CD14-positive monocyte (primary cell): Measurements from ENCODE around the gene NFKBIZ. TPM values are rescaled to one million over a fixed set of nuclear protein-coding genes. Genes with fewer than 3 reads are reported as not detected.

Experiments
- DNase-seq, 3 donors: peaks; one replicate each; pipeline ENCODE4 v3.0.0-alpha.2; 2011 to 2022
- H2AFZ ChIP-seq: 2 replicates; pipeline ENCODE4 v1.6.0; 2012; ENCODE audit warnings: mild to moderate bottlenecking, low read depth, low read length, inconsistent platforms; ENCODE audit not compliant: insufficient read depth, poor library complexity, severe bottlenecking
- H3K27ac ChIP-seq, 2 donors: 1 replicate in 1 of 2; 2 replicates in 1 of 2; pipeline ENCODE4 v1.5.1; 2012 to 2013; ENCODE audit warnings: low read length in 2 of 2, control low read depth in 1 of 2, inconsistent platforms in 1 of 2, low read depth in 1 of 2, mild to moderate bottlenecking in 1 of 2
- H3K27me3 ChIP-seq, 2 donors: one replicate each; pipeline versions ENCODE4 v1.6.0 to v1.6.1; 2011 to 2013; ENCODE audit warnings: low read length in 2 of 2; ENCODE audit not compliant: control insufficient read depth in 2 of 2, insufficient read depth in 2 of 2
- H3K36me3 ChIP-seq, 2 donors: replicated peaks in 1 of 2; 1 replicate in 1 of 2; 2 replicates in 1 of 2; pipeline versions ENCODE4 v1.5.1 to v1.6.1; 2012 to 2013; ENCODE audit warnings: low read length in 2 of 2, control low read depth in 1 of 2, inconsistent platforms in 1 of 2, mild to moderate bottlenecking in 1 of 2; ENCODE audit not compliant: insufficient read depth in 2 of 2, control insufficient read depth in 1 of 2
- H3K4me1 ChIP-seq, 2 donors: 1 replicate in 1 of 2; 2 replicates in 1 of 2; pipeline versions ENCODE4 v1.5.1 to v1.6.1; 2012 to 2013; ENCODE audit warnings: low read length in 2 of 2, control low read depth in 1 of 2, inconsistent platforms in 1 of 2, mild to moderate bottlenecking in 1 of 2, moderate library complexity in 1 of 2; ENCODE audit not compliant: insufficient read depth in 2 of 2, control insufficient read depth in 1 of 2
- H3K4me2 ChIP-seq: replicated peaks from 2 replicates; pipeline ENCODE3; 2012; ENCODE audit warnings: low read length, moderate library complexity, mild to moderate bottlenecking; ENCODE audit not compliant: poor library complexity, severe bottlenecking; ENCODE audit errors: extremely low read depth
- H3K4me3 ChIP-seq, 3 experiments: fragments of 200-600 bp in 1 of 3; sonication (generic) in 1 of 3; replicated peaks in 1 of 3; 1 replicate in 2 of 3; 2 replicates in 1 of 3; pipeline ENCODE4 v1.5.1; 2011 to 2013; ENCODE audit warnings: low read length in 3 of 3, mild to moderate bottlenecking in 3 of 3, control low read depth in 2 of 3, low read depth in 2 of 3, inconsistent platforms in 1 of 3, moderate library complexity in 1 of 3
- H3K79me2 ChIP-seq: 2 replicates; pipeline ENCODE4 v1.6.0; 2012; ENCODE audit warnings: mild to moderate bottlenecking, control low read depth, inconsistent platforms, low read length, moderate library complexity; ENCODE audit not compliant: insufficient read depth
- H3K9ac ChIP-seq: 2 replicates; pipeline ENCODE4 v1.6.0; 2017; ENCODE audit warnings: low read length, mild to moderate bottlenecking; ENCODE audit not compliant: insufficient read depth, poor library complexity, severe bottlenecking
- H3K9me3 ChIP-seq, 2 donors: replicated peaks in 1 of 2; 1 replicate in 1 of 2; 2 replicates in 1 of 2; pipeline versions ENCODE4 v1.5.1 to v1.6.1; 2012 to 2013; ENCODE audit warnings: low read length in 2 of 2, control low read depth in 1 of 2; ENCODE audit not compliant: control insufficient read depth in 1 of 2, insufficient read depth in 1 of 2
- H4K20me1 ChIP-seq: 2 replicates; pipeline ENCODE4 v1.6.0; 2012; ENCODE audit warnings: mild to moderate bottlenecking, low read length, control low read depth, moderate library complexity; ENCODE audit not compliant: insufficient read depth
- H3K27ac Mint-ChIP-seq, 7 donors: one replicate each; pipeline ENCODE4 v1.8.0; 2020; ENCODE audit warnings: mild to moderate bottlenecking in 7 of 7, mixed read lengths in 7 of 7, moderate library complexity in 6 of 7, inconsistent platforms in 2 of 7
- H3K27me3 Mint-ChIP-seq, 3 donors: one replicate each; pipeline ENCODE4 v1.8.0; 2021 to 2022; ENCODE audit warnings: low read depth in 3 of 3, mild to moderate bottlenecking in 3 of 3, mixed read lengths in 3 of 3, moderate library complexity in 3 of 3, inconsistent platforms in 1 of 3
- H3K36me3 Mint-ChIP-seq, 2 donors: one replicate each; pipeline ENCODE4 v1.8.0; 2020; ENCODE audit warnings: mixed read lengths in 2 of 2, inconsistent platforms in 1 of 2, mild to moderate bottlenecking in 1 of 2
- H3K4me1 Mint-ChIP-seq: one replicate; pipeline ENCODE4 v1.8.0; 2020; ENCODE audit warnings: mild to moderate bottlenecking, mixed read lengths
- H3K4me3 Mint-ChIP-seq, 2 donors: one replicate each; pipeline ENCODE4 v1.8.0; 2020; ENCODE audit warnings: mild to moderate bottlenecking in 2 of 2, mixed read lengths in 2 of 2, moderate library complexity in 1 of 2
- H3K9me3 Mint-ChIP-seq, 7 donors: one replicate each; pipeline ENCODE4 v1.8.0; 2020 to 2022; ENCODE audit warnings: mixed read lengths in 7 of 7, mild to moderate bottlenecking in 6 of 7, moderate library complexity in 6 of 7, inconsistent platforms in 2 of 7
- CTCF ChIP-seq: fragments of 200-600 bp; IDR thresholded peaks from one replicate; pipeline ENCODE4 v1.8.0; 2022; ENCODE audit warnings: antibody characterized with exemption, mild to moderate bottlenecking
- WGBS: methylation state at CpG from one replicate; pipeline ENCODE4 v1.1.5; 2013; ENCODE audit warnings: missing lambda C conversion rate; ENCODE audit not compliant: insufficient coverage; 5-methylcytosine and 5-hydroxymethylcytosine counted together
- intact Hi-C, 2 donors: fragments of 100-400 bp; cut with micrococcal nuclease; formaldehyde crosslinking; loops; one replicate each; pipeline versions ENCODE4 v1.15.0 to v1.15.1; 2023
- polyA plus RNA-seq, 3 donors: library from polyadenylated mRNA; depleted of rRNA in 1 of 3; unstranded in 2 of 3; stranded (reverse) in 1 of 3; fragments of 300-500 nt in 2 of 3; fragments of >200 nt in 1 of 3; fragmentation: Illumina TruSeq in 2 of 3; gene quantifications; 1 replicate in 2 of 3; 2 replicates in 1 of 3; pipeline ENCODE4 v1.2.3, GENCODE V29; 2012 to 2021

The NFKBIZ gene
- polyA plus RNA-seq, 3 donors: 71.0 to 592 (median 84.9) TPM

GRCh38 chr3:101838691-101839090 lies 10.6 kb upstream of the NFKBIZ start:
- H4K20me1 ChIP-seq: no peaks in the 10 kb centered on the region
- no peak for DNase-seq
- no peaks in the 10 kb centered on the region for H3K27me3 ChIP-seq
- H3K9ac ChIP-seq: no peak overlapping the region
- Mint-ChIP-seq H3K36me3 (peaks cover 9 to 16% of the 10 kb centered on the region in 2 donors), H3K9me3 (peaks cover 0 to 2% (median 0%) of the 10 kb centered on the region in 7 donors), H3K27ac (no peak overlapping the region), H3K4me3 (no peak overlapping the region), H3K27me3 (peaks cover 0 to 5% (median 4%) of the 10 kb centered on the region in 3 donors), H3K4me1 (peaks cover 74% of the 10 kb centered on the region)
- WGBS: no CpG with 5 or more reads among the region's 2 CpGs
- no peak for TF ChIP-seq CTCF
- H3K4me1 ChIP-seq: peaks cover 59 to 76% of the 10 kb centered on the region in 2 donors
- no peak overlapping the region for H3K27ac ChIP-seq
- peaks cover 6% of the 10 kb centered on the region for H3K79me2 ChIP-seq
- H3K4me2 ChIP-seq: no peak overlapping the region
- no peak overlapping the region for H3K4me3 ChIP-seq
- H3K36me3 ChIP-seq: no peaks in the 10 kb centered on the region
- intact Hi-C loops: no loop called here
- no peaks in the 10 kb centered on the region for H3K9me3 ChIP-seq
- H2AFZ ChIP-seq: no peak overlapping the region

GRCh38 chr3:101840066-101840465 lies 9.2 kb upstream of the NFKBIZ start:
- DNase-seq: no peak
- Histone ChIP-seq H3K9me3 (no peaks in the 10 kb centered on the region), H3K27ac (no peak overlapping the region), H3K9ac (no peak overlapping the region), H3K4me1 (peaks cover 56 to 65% of the 10 kb centered on the region in 2 donors), H3K36me3 (no peaks in the 10 kb centered on the region), H4K20me1 (no peaks in the 10 kb centered on the region), H3K4me2 (no peak overlapping the region), H2AFZ (no peak overlapping the region), H3K79me2 (peaks cover 4% of the 10 kb centered on the region), H3K27me3 (no peaks in the 10 kb centered on the region), H3K4me3 (no peak overlapping the region)
- H3K27me3 Mint-ChIP-seq: peaks cover 0 to 2% (median 0%) of the 10 kb centered on the region in 3 donors
- H3K36me3 Mint-ChIP-seq: peaks cover 0 to 10% of the 10 kb centered on the region in 2 donors
- H3K4me3 Mint-ChIP-seq: no peak overlapping the region
- peak overlapping the region in 4 of 7 donors; percentile 1 to 73 (median 54) for H3K27ac Mint-ChIP-seq
- intact Hi-C loops: loop anchor here in 1 of 2 donors (10.0 kb wide), 1 partner anchor 185 kb away; no protein-coding TSS in a partner anchor
- TF ChIP-seq CTCF: no peak
- H3K4me1 Mint-ChIP-seq: peaks cover 62% of the 10 kb centered on the region
- H3K9me3 Mint-ChIP-seq: peaks cover 0 to 2% (median 0%) of the 10 kb centered on the region in 7 donors
